ENCODE results near the gene SLC18A3. TPM values are rescaled to one million over a fixed set of nuclear protein-coding genes. Genes with fewer than 3 reads are reported as not detected.

The SLC18A3 gene
- total RNA-seq, 2 experiments from 2014 or later = not detected

GRCh38 chr10:49656845-49657493 is 46.9 kb downstream of the SLC18A3 start:
- Mint-ChIP-seq H3K4me3 (no peak overlapping the region), H3K36me3 (no peaks in the 10 kb centered on the region), H3K4me1 (no peaks in the 10 kb centered on the region), H3K27me3 (peaks cover 8% of the 10 kb centered on the region), H3K9me3 (peaks cover 12% of the 10 kb centered on the region), H3K27ac (no peak overlapping the region)
- DNase-seq = no peak

- no peak for DNase-seq
- Mint-ChIP-seq H3K4me3 (no peak overlapping the region), H3K4me1 (no peaks in the 10 kb centered on the region), H3K9me3 (peaks cover 12% of the 10 kb centered on the region), H3K36me3 (no peaks in the 10 kb centered on the region), H3K27me3 (peaks cover 8% of the 10 kb centered on the region), H3K27ac (no peak overlapping the region)
Observed at GRCh38 chr10:49657606-49658005, 47.5 kb downstream of the SLC18A3 start.

- Mint-ChIP-seq H3K9me3 (peaks cover 12% of the 10 kb centered on the region), H3K27ac (no peak overlapping the region), H3K4me1 (no peaks in the 10 kb centered on the region), H3K36me3 (no peaks in the 10 kb centered on the region), H3K27me3 (peaks cover 5% of the 10 kb centered on the region), H3K4me3 (no peak overlapping the region)
- DNase-seq = no peak
Observed at GRCh38 chr10:49661140-49661856, 51.2 kb downstream of the SLC18A3 start.

Other genes starting within 250 kb of the SLC18A3 start
- gene DRGX, start 214.2 kb upstream of the SLC18A3 start, total RNA-seq = not detected
- gene ERCC6, start 71.2 kb upstream of the SLC18A3 start, total RNA-seq = 10 to 100 TPM; 14.2 to 22.1 TPM
- gene CHAT, start 3.7 kb downstream of the SLC18A3 start, total RNA-seq = not detected
- gene C10orf53, start 69.3 kb downstream of the SLC18A3 start, total RNA-seq = not detected
- 1 to 10 TPM in 1 of 2 experiments, under 1 TPM in 1; 0.46 to 1.1 TPM for gene OGDHL, start 152.0 kb downstream of the SLC18A3 start, total RNA-seq